HepG2 (cell line): Measurements from ENCODE around the gene POU2AF3. TPM values are rescaled to one million over a fixed set of nuclear protein-coding genes. Genes with fewer than 3 reads are reported as not detected.

Experiments
- ATAC-seq: fragments of 200-7000 bp; cut with Tn5 transposase; 3 replicates; pipeline ENCODE4 v1.9.1; 2020; ENCODE audit warnings: mild to moderate bottlenecking, moderate library complexity
- BruUV-seq: library from RNA; stranded (reverse); fragments of 400-500 nt; replicated peaks from 2 replicates; lab custom pipeline; 2021; lab: Mats Ljungman, UMichigan
- CTCF ChIA-PET: fragments of 300-600 bp; formaldehyde crosslinking; extraction: SDS; loops from one replicate; lab custom pipeline; 2021; ENCODE audit warnings: low total read pairs, inconsistent platforms, low intra/inter-chr PET ratio; lab: Yijun Ruan, JAX
- POLR2A ChIA-PET: fragments of 350-600 bp; sonication (Branson Sonifier 250); formaldehyde crosslinking; loops from one replicate; lab custom pipeline; 2020; ENCODE audit warnings: antibody characterized with exemption, inconsistent platforms; lab: Yijun Ruan, JAX
- DNase-seq: peaks from one replicate; pipeline ENCODE4 v3.0.0-alpha.2; 2015; ENCODE audit warnings: low spot score
- FAIRE-seq: peaks from 3 replicates; lab custom pipeline; 2011; peaks lifted over from hg19 to GRCh38; lab: Jason Lieb, UNC
- H2AFZ ChIP-seq: one replicate; pipeline ENCODE4 v1.6.1; 2011; ENCODE audit warnings: low read length, inconsistent platforms
- H3K27ac ChIP-seq: fragments of 300-600 bp; 3 replicates; pipeline ENCODE4 v1.8.0; 2011; ENCODE audit warnings: mixed run types, mild to moderate bottlenecking, mixed read lengths, low read length, inconsistent platforms; ENCODE audit not compliant: insufficient read depth; ENCODE audit errors: extremely low read length
- H3K27me3 ChIP-seq, 2 experiments: fragments of 200-600 bp in 1 of 2; 2 replicates in 1 of 2; 3 replicates in 1 of 2; pipeline versions ENCODE4 v1.6.0 to v1.8.0; 2011; ENCODE audit warnings: low read length in 2 of 2, mild to moderate bottlenecking in 2 of 2, moderate library complexity in 2 of 2, inconsistent platforms in 1 of 2; ENCODE audit not compliant: insufficient read depth in 2 of 2, control insufficient read depth in 1 of 2
- H3K36me3 ChIP-seq, 2 experiments: fragments of 200-600 bp in 1 of 2; replicated peaks in 1 of 2; 2 replicates in 1 of 2; 3 replicates in 1 of 2; pipeline versions ENCODE4 v1.5.1 to v1.8.0; 2011; ENCODE audit warnings: low read length in 2 of 2, inconsistent platforms in 1 of 2; ENCODE audit not compliant: insufficient read depth in 2 of 2, control insufficient read depth in 1 of 2
- H3K4me1 ChIP-seq: 2 replicates; pipeline ENCODE4 v1.5.1; 2012; ENCODE audit warnings: low read length, inconsistent platforms; ENCODE audit not compliant: insufficient read depth
- H3K4me2 ChIP-seq: 2 replicates; pipeline ENCODE4 v1.6.0; 2011; ENCODE audit warnings: low read depth, low read length, inconsistent platforms
- H3K4me3 ChIP-seq, 3 experiments: fragments of 200-600 bp in 1 of 3; sonication (generic), shearing (Covaris generic) in 1 of 3; replicated peaks in 1 of 3; 2 replicates each; pipeline ENCODE4 v1.5.1; 2011 to 2016; ENCODE audit warnings: low read length in 3 of 3, inconsistent platforms in 2 of 3, low read depth in 2 of 3, mild to moderate bottlenecking in 2 of 3, control low read depth in 1 of 3, mixed read lengths in 1 of 3; ENCODE audit not compliant: insufficient read depth in 1 of 3
- H3K79me2 ChIP-seq: one replicate; pipeline ENCODE4 v1.6.1; 2011; ENCODE audit warnings: low read length, inconsistent platforms; ENCODE audit not compliant: insufficient read depth
- H3K9ac ChIP-seq: 2 replicates; pipeline ENCODE4 v1.6.0; 2011; ENCODE audit warnings: mild to moderate bottlenecking, low read depth, low read length, inconsistent platforms; ENCODE audit not compliant: insufficient read depth
- H3K9me3 ChIP-seq: 2 replicates; pipeline ENCODE4 v1.5.1; 2012; ENCODE audit warnings: mild to moderate bottlenecking, low read length
- H4K20me1 ChIP-seq: 2 replicates; pipeline ENCODE4 v1.6.0; 2011; ENCODE audit warnings: inconsistent platforms, mild to moderate bottlenecking, low read length, moderate library complexity; ENCODE audit not compliant: insufficient read depth
- EP300 ChIP-seq, 3 experiments: sonication (generic) in 1 of 3; formaldehyde crosslinking in 1 of 3; IDR thresholded peaks; 2 replicates each; pipeline versions ENCODE4 v1.5.1 to v1.6.1; 2011 to 2020; ENCODE audit warnings: low read depth in 2 of 3, low read length in 2 of 3, borderline replicate concordance in 1 of 3, improper control_type of control experiment in 1 of 3, mild to moderate bottlenecking in 1 of 3, missing genetic modification reagents in 1 of 3, moderate library complexity in 1 of 3
- MED1 ChIP-seq: sonication (generic); formaldehyde crosslinking; IDR thresholded peaks from 2 replicates; pipeline ENCODE4 v1.4.0; 2020; ENCODE audit warnings: missing genetic modification reagents
- SALL1 ChIP-seq: sonication (generic); formaldehyde crosslinking; IDR thresholded peaks from 2 replicates; pipeline ENCODE4 v1.8.0; 2022; ENCODE audit warnings: mild to moderate bottlenecking, missing genetic modification reagents
- STAG1 ChIP-seq: sonication (generic); formaldehyde crosslinking; IDR thresholded peaks from 2 replicates; pipeline ENCODE4 v1.4.0; 2020; ENCODE audit warnings: missing genetic modification reagents
- ZNF782 ChIP-seq: sonication (generic); formaldehyde crosslinking; IDR thresholded peaks from 2 replicates; pipeline ENCODE4 v1.4.0; 2020; ENCODE audit warnings: missing genetic modification reagents, mild to moderate bottlenecking, borderline replicate concordance
- ZNF891 ChIP-seq: sonication (generic); formaldehyde crosslinking; IDR thresholded peaks from 2 replicates; pipeline ENCODE4 v1.5.0; 2020; ENCODE audit warnings: mild to moderate bottlenecking, missing genetic modification reagents
- ZSCAN21 ChIP-seq: sonication (generic); formaldehyde crosslinking; IDR thresholded peaks from 2 replicates; pipeline ENCODE4 v1.8.0; 2022; ENCODE audit warnings: mild to moderate bottlenecking, missing genetic modification reagents, moderate library complexity, borderline replicate concordance
- WGBS: methylation state at CpG from one replicate; pipeline ENCODE4 v1.1.6; 2017; ENCODE audit warnings: low lambda C conversion rate; 5-methylcytosine and 5-hydroxymethylcytosine counted together
- in situ Hi-C: cut with HindIII; loops from 2 replicates; pipeline ENCODE4 v1.10.0; 2017; ENCODE audit warnings: low pct_unique_long_range_greater_than_20kb; ENCODE audit not compliant: extremely low pct_ligation_motif_present
- intact Hi-C: fragments of 100-400 bp; cut with micrococcal nuclease; formaldehyde crosslinking; loops from one replicate; pipeline ENCODE4 v1.10.0; 2022; ENCODE audit not compliant: unreplicated experiment
- polyA plus RNA-seq, 8 experiments: library from polyadenylated mRNA; depleted of rRNA in 3 of 8; stranded (reverse) in 7 of 8; unstranded in 1 of 8; fragments of >200 nt; fragmentation: Illumina TruSeq in 4 of 8; extraction: Trizol in 4 of 8; gene quantifications; 2 replicates each; pipeline versions ENCODE4 v1.2.1 to v1.2.3, GENCODE V29; 2011 to 2016; ENCODE audit warnings: low read depth in 4 of 8, missing spikeins in 1 of 8, mixed read lengths in 1 of 8; ENCODE audit not compliant: insufficient read depth in 1 of 8
- total RNA-seq, 5 experiments: library from RNA; depleted of rRNA; stranded (reverse); fragments of >200 nt; fragmentation: Illumina TruSeq; extraction: Trizol; gene quantifications; 2 replicates each; pipeline ENCODE4 v1.2.3, GENCODE V29; 2016; ENCODE audit warnings: low read depth in 1 of 5
- TF ChIP-seq, protein P1 (sequence below), 2 experiments: sonication (generic) in 1 of 2; formaldehyde crosslinking in 1 of 2; IDR thresholded peaks; 2 replicates each; pipeline versions ENCODE4 v1.5.1 to v1.6.1; 2011 to 2020; ENCODE audit warnings: borderline replicate concordance in 1 of 2, low read depth in 1 of 2, low read length in 1 of 2, mild to moderate bottlenecking in 1 of 2, missing genetic modification reagents in 1 of 2, moderate library complexity in 1 of 2
- TF ChIP-seq, protein P2 (sequence below): sonication (generic); formaldehyde crosslinking; IDR thresholded peaks from 2 replicates; pipeline ENCODE4 v1.8.0; 2022; ENCODE audit warnings: mild to moderate bottlenecking, missing genetic modification reagents

The POU2AF3 gene
- total and polyA plus RNA-seq, 2 of the 13 experiments (the other 11 are each of a cell fraction or from before 2014, with no cell fraction given) = 7.8 to 71.2 TPM

DNA sequence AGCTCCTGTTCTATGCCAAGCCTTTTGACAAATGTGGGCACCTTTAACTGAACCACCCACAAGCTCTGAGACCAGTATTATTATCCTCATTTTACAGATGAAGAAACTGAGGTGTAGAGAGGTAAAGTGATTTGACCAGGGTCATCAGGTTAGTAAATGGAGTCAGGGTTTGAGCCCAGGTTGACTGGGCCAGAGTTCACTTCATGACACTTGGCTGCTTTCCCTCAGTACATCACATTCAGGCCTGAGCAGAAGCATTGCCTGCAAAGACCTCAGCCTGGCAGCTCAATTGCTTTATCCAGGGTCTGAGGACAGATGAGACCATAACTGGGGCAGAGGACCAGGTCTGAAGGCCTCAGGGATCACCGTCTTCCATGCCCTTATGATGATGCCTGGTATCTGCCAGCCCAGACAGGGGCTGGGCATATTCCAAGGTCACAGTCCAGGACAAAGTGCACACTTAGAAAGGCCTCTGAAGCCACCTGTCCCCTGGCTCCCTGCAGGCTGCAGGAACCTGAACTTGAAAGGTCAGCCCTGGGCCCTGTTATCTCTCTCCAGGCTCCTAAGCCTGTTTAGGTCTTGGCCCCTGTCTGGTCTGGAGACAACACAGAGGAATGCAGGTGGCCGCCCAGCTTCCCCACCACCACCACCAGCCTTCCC lies 32.0 kb downstream of the POU2AF3 start (continued):
- TF ChIP-seq EP300 (IDR thresholded peaks at IDR 0.05; ENCODE audit: low read depth in 2 of 2, low read length in 2 of 2) (no peak), EP300 (CRISPR knock-in tag; IDR thresholded peaks at IDR 0.05; ENCODE audit: borderline replicate concordance) (peak; percentile 49; the same call in 1 of the 2 replicates), ZSCAN21 (CRISPR knock-in tag) (no peak), STAG1 (CRISPR knock-in tag) (no peak), SALL1 (CRISPR knock-in tag) (peak; percentile 80), MED1 (peak; percentile 34; the same call in 1 of the 2 replicates), ZNF891 (no peak)
- TF ChIP-seq, protein P1, sequence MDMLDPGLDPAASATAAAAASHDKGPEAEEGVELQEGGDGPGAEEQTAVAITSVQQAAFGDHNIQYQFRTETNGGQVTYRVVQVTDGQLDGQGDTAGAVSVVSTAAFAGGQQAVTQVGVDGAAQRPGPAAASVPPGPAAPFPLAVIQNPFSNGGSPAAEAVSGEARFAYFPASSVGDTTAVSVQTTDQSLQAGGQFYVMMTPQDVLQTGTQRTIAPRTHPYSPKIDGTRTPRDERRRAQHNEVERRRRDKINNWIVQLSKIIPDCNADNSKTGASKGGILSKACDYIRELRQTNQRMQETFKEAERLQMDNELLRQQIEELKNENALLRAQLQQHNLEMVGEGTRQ (IDR thresholded peaks at IDR 0.05; ENCODE audit: low read depth, low read length) = no peak
- TF ChIP-seq, protein P1 (CRISPR knock-in tag; IDR thresholded peaks at IDR 0.05; ENCODE audit: borderline replicate concordance) = no peak

DNA sequence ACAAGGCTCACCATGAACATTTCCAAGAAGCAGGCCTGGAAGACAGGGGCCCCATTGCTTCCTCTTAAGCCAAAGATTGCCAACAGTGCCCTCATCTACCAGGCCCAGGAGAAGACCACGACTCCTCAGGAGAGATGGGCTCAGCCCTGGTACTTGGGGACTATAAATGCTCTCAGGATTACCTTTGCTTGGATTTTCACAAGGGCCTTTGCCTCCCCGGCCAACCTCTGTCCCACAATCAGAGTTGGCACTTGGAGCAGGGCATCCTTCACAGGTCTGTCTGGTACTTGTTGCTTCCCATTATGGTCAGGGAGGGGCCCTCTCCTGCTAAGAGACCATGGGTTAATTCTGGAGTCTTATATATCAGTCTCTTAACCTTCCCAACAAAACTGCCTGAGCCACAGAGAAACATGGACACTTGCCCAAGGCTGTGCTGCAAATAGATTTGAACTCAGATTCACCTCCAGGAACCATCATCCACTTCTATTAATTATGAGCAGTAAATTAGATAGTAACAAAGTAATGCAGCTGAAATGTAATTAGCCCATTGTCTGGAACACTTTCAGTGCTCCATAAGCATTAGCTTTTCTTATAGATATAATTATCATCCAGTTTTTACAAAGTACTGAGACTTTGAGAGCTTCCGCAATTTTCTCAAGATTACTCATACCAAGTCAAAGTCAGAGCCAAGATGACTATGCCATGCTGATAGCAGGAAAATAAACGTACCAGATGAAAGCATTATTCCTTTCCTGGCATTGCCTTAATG lies 33.5 kb downstream of the POU2AF3 start:
- BruUV-seq = no TSS peak
- TF ChIP-seq, protein P2, sequence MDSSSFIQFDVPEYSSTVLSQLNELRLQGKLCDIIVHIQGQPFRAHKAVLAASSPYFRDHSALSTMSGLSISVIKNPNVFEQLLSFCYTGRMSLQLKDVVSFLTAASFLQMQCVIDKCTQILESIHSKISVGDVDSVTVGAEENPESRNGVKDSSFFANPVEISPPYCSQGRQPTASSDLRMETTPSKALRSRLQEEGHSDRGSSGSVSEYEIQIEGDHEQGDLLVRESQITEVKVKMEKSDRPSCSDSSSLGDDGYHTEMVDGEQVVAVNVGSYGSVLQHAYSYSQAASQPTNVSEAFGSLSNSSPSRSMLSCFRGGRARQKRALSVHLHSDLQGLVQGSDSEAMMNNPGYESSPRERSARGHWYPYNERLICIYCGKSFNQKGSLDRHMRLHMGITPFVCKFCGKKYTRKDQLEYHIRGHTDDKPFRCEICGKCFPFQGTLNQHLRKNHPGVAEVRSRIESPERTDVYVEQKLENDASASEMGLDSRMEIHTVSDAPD (CRISPR knock-in tag) = no peak
- no peak for TF ChIP-seq ZNF782 (CRISPR knock-in tag)

More for the DNA sequence above, 33.5 kb downstream of the POU2AF3 start:
- H3K27me3 ChIP-seq = no peaks in the 10 kb centered on the region
- DNase-seq = no peak
- H3K4me1 ChIP-seq = peaks cover 93% of the 10 kb centered on the region
- POLR2A ChIA-PET = interaction anchor here (1.1 to 8.2 kb wide), 2 partner anchors 11 to 28 kb away, joined by 4 to 197 read pairs; no protein-coding TSS in a partner anchor
- no peaks in the 10 kb centered on the region for H3K9me3 ChIP-seq
- H3K27ac ChIP-seq = no peak overlapping the region
- in situ Hi-C loops (no loop called here), intact Hi-C loops (loop anchor here (2.0 kb wide), 1 partner anchor 23 kb away; no protein-coding TSS in a partner anchor)
- CTCF ChIA-PET = no interaction called here
- H3K79me2 ChIP-seq = no peaks in the 10 kb centered on the region
- FAIRE-seq = no peak
- H3K4me2 ChIP-seq = no peak overlapping the region
- H3K36me3 ChIP-seq = no peaks in the 10 kb centered on the region
- no peak for ATAC-seq
- H3K4me3 ChIP-seq = no peak overlapping the region
- WGBS = 94% methylated on average over 3 of the region's 4 CpGs
- no peak overlapping the region for H2AFZ ChIP-seq
- no peak overlapping the region for H3K9ac ChIP-seq
- H4K20me1 ChIP-seq = no peaks in the 10 kb centered on the region
